Stimulated activated CD8-positive, alpha-beta memory T cell treated with anti-CD3 and anti-CD28 coated beads, Interleukin-4, amount 100 ng/mL, for 4 hours (primary cell): Measurements from ENCODE around the gene C3orf70.
"Not testable (repeated sequence)": the region's sequence is repeated elsewhere in the genome, so short reads cannot be mapped to it uniquely, and the experiment has no call there.

Experiments used
- DNase-seq, 2 donors: peaks; one replicate each; pipeline ENCODE4 v3.0.0-alpha.2; 2020; ENCODE audit warnings: low read depth in 2 of 2, low spot score in 1 of 2

C3orf70 gene

DNA sequence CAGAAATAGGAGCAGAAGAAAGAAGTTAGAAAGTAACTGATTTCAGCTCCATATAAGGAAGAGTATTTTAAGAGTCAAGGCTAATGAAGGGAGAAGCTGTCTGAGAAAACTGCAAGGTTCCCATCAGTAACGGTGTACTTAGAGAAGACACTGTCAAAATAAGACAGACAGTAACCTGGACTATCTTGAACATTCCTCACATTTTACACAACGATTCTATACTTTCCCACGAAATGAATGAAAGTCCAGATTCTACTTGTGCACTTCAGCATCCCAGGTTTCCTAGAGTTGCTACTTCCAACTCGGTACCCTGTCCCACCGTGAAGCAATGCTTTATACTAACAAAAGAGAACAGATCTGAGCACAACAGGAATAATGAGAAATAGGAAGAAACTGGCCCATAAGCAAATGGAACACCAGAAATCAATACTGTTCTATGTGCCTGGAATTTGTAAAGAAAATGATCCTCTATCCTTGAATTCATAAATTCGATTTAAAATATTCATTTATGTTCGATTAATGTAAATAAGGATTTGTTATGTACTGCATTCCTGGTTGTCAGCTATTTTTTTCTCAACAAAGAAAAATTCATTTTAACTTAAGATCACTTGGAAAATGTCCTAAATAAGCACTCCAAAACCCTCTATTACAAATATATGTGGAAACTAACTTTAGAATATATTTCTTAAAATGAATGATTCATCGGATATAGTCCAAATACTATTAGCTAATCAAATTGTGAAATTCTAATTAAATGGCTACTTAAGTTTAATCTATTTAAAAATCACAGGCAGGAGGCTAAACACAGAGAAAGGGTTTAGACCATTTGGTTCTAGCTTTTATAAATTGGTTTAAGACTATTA is 1.5 kb downstream of the C3orf70 start:
- DNase-seq, result no peak

DNA sequence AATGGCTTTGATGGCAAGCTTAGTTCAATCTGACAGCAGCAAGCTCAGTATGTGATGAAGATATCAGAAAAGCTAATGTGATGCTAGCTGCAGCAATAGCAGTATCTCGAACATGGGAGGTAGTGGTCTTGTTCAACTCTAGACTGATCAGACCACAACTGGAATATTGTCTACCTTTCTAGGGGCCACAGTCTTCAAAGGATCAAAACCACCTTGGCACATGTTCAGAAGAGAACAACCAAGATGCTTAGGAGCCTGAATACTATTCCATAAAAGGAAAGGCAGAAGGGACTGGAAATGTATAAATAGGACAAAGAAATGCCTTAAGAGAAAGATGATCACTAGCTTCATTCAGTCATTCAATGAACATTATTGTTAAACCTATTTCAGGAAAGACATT is 2.3 kb downstream of the C3orf70 start:
- no peak for DNase-seq

DNA sequence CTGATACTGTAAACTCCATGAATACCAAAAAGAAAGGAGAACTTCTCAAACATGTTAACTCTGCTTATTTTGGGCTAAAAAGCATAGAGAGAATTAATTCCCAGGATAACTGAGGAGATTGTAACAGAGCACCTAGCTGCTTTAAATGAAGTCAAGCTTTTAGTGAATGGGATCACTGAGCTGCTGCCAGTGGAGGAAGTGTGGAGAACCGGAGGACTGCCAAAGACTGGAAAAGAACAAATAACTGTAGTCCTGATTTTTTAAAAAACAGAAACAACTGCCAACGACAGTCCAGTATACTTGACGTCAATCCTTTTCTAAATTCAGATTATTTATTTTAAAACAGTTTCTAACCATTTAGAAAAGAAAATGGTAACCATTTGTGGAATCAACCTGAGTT is 3.3 kb downstream of the C3orf70 start:
- no peak for DNase-seq

DNA sequence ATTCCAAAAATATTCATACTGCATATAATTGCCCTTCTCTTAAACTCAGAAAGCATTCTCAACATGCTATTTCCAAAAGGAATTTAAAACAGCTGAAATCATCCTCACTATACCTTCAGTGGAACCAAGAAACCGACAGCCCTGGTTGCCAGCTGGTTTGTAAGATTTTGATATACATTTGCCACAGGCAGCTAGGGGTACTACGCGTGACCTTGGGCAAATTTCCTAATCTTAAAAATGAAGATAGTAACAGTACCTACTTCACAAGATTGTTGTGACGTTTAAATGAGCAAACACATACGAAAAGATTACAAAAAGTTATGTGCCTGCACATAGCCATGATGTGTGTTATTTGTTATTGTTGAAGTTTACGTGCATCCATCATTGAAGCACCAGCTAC is 7.3 kb downstream of the C3orf70 start:
- no peak for DNase-seq

DNA sequence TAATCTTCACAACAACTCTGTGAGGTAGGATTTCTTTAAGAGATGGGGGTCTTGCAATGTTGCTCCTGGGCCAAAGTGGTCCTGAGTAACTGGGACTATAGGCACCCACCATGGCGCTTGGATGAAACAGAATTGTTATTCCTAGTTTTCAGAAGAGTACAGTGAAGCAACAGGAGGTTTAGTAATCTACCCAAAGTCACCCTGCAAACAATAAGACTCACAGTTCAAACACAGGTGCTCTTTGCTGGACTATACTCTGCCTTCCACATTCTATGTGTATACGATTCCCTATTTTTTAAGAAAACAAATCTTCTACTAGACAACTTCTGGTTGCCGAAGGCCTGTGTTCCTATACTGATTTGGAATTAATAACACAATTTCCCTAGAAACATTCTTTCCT is 8.1 kb downstream of the C3orf70 start:
- DNase-seq, result no peak

DNA sequence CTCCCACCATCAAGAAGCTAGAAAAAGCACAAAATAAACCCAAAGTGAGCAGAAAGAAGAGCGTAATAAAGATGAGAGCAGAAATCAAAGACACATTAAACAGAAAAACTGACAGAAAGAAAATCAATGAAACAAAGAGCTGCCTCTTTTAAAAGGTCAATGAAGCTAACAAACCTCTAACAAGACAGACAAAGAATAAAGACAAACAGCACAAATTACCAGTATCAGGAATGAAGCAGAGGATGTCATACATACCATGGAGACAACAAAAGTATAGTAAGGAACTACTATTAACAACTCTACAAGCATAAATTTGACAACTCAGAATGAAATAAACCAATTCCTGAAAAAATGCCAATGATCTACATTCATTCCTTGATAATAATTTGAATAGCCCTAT is 15.0 kb downstream of the C3orf70 start:
- no peak for DNase-seq

DNA sequence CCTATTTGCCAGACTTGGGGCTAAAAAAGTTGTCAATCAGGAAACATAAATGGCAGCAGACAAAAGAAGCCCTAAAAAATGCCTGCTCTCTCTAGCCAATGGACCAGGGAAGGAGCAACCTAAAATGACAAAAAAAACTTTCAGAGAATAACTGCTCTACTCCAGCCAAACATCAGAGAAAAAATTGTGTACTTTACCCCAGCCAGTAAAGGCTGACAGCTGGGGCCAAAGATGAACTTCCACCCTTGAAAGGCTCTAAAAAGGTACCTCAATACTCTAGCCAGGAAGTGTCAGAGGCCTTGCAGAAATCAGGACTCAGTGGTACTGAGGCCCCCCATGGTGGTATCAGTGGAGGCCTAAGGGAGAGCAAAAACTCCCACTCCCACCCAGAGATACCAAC is 18.4 kb downstream of the C3orf70 start:
- no peak for DNase-seq

DNA sequence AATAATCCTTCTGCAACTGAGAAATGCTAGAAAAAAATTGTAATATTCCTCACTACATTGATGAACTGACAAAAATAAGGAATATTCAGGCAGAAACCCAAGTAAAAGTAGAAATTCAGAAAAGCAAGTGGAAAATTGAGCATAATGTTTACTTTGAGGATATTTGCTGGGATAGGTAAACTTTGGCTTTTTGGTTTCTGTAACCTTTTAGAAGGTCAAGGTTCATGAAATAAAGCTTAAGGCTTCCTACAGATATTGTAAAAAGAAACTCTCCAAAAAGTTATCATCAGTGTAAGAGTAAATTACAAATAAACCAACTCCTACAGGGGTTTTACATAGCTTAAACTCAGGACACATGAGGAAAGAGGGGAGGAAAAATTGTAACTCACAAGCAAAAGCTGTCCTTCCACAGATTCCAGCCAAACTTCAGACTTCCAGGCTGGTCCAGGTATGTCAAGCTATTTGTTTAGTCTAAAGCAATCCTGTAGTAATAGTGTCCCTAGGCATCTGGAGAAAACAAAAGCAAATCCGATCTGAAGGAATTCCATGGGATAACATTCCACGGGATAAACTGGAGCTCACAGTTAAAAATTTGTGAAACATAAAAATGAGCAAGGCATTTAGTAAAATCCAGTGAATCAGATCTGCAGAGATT is 21.1 kb downstream of the C3orf70 start:
- DNase-seq, result no peak

DNA sequence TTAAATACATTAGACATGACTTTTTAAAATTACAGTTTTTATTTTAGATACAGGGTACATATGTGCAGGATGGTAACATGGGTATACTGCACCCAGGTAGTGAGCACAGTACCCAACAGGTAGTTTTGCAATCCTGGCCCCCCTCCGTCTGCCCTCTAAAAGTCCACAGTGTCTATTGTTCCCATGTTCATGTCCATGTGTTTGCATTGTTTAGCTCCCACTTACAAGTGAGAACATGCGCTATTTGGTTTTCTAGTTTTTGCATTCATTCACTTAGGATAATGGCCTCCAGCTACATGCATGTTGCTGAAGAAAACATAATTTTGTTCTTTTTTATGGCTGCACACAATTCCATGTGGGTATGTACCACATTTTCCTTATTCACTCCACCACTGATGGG is 23.8 kb downstream of the C3orf70 start:
- no peak for DNase-seq

DNA sequence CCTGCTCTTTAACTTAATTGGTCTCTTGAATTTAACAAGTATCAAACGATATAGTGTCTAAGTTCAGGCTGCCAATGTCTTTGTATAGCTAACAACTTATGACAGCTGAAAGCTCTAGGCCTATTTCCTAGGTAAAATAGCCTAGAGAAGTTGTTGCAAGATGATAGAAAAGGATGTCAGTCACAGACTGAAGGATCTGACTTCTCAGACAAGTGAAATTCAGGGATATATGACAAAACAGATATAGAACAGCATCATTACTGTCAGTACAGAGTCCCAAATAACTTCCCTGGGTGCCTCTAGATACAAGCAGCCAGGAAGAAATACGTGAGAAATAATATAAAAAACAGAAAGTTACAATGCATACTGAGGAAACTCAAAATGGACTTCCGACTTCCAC is 26.7 kb downstream of the C3orf70 start:
- no peak for DNase-seq

DNA sequence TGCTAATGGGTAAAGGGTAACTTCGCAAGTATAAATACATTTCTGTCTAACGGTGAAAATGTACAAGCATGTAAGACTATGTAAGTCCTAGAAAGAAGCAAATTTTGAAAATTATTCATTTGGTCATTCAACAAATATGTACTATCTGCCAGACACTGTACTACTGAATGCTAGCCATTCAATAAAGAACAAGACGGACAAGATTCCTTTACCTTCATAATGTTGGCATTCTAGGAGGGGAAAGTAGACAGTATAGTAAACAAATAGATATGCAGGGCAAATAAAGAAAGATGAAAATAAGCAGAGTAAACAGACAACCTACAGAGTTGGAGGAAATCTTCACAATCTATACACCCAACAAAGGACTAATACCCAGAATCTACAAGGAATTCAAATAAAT is 32.7 kb downstream of the C3orf70 start:
- no peak for DNase-seq

DNA sequence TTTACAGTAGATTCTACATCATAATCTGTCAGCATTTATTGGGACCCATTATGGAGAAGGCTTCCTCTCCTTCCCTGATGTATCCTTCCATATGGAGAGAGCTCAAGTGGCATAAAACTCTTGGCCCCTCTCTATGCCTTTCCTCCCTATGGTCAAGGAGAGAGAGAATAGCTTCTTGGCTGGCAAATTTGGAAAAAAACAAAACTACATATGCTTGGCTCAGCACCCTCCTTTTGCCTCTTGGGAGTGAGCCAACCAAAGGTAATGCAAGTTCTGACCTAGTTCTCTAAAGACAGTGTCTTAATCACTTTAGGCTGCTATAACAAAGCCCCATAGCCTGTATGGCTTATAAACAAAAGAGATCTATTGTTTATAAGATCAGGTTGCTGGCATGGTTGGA is 37.5 kb downstream of the C3orf70 start:
- DNase-seq, result no peak

DNA sequence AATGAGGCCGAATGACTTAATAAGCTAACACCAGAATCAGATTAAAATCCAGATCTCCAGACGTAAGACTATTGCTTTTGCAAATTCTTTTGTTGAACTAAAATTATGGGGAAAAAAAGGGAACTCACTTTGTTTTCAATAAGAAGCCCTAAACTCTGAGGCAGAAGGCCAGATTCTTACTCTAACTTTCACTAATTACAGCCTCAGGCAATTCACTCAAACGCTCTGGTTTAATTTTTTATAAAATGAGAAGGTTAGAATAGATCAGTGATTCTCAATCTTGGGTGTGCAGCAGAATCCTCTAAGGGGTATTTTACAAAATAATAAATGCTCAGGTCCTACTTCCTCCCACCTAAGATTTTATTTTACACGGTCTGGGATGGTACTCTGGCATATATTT is 38.1 kb downstream of the C3orf70 start:
- no peak for DNase-seq

DNA sequence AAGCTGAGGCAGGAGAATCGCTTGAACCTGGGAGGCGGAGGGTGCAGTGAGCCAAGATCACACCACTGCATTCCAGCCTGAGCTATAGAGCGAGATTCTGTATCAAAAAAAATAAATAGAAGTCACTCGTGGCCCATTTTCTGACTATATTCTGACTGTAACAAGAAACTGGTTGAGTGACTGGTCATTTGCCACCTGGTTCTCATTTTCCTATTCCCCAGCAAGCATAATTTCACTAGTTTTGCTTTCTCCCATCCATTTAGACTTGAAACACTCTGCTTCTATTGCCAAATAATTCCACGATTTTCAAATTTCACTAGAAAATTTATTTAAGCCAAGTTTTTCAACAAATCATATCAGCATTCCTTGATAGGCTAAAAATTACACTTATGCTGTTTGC is 40.7 kb downstream of the C3orf70 start:
- DNase-seq, result no peak

DNA sequence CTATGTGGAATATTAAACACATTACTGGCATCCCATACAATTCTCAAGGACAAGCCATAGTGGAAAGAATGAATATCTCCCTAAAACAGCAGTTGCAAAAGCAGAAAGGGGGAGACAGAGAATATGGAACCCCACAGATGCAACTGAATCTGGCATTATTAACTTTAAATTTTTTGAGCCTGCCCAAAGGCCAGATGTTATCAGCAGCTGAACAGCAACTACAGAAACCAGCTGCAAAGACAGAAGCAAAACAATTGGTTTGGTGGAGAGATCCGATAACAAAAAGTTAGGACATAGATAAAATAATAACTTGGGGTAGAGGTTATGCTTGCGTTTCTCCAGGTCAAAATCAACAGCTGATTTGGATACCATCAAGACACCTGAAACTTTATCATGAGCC is 43.8 kb downstream of the C3orf70 start:
- DNase-seq, result not testable (repeated sequence)

DNA sequence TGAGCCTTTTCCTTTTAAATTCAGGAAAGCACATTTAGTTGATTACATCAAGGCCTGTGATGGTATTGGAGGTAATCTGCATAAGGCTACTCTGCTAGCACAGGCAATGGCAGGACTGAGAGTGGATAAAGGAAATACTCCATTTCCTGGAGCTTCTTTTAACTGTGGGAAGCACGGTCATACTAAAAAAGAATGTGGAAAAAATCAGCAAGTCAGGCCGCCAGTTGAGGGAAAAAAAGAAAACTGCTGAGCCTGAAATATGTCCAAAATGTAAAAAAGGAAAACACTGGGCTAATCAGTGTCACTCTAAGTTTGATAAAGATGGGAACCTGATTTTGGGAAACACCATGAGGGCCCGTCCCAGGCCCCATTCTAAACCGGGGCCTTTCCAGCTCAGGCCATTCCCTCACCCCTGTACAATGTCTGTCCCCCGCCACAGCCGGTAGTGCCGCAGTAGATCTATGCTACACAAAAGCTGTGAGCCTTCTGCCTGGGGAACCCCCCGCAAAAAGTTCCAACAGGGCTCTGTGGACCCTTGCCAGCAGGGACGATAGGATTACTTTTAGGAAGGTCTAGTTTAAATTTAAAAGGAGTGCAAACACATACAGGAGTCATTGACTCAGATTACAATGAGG is 46.5 kb downstream of the C3orf70 start:
- DNase-seq, result not testable (repeated sequence)

DNA sequence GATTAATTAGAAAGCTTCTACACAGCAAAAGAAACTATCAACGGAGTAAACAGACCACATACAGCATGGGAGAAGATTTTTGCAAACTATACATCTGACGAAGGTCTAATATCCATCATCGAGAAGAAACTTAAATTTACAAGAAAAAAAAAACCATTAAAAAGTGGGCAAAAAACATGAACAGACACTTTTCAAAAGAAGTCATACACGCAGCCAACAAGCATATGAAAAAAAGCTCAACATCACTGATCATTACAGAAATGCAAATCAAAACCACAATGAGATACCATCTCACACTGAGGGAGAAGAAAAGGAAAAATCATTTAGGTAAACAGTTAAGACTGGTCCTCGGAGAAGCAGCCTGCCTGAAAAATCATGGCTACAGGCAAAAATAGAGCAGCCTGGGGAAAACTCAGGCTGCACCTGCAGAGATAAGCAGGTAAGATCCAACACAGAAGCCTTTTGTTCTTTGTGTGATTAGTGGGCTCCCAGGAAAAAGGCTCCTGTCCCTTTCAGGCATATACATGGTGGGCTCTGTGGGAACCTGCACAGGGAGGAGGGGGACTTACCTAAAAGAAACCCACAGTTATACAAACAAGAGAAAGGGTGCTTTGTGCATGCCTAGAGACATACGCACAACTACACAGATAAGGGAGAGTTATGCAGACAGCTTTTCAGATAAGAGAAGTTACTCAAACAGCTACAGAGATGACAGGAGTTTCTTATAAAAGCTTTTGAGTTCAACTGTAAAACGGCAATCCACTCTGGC is 49.3 kb downstream of the C3orf70 start:
- no peak for DNase-seq

DNA sequence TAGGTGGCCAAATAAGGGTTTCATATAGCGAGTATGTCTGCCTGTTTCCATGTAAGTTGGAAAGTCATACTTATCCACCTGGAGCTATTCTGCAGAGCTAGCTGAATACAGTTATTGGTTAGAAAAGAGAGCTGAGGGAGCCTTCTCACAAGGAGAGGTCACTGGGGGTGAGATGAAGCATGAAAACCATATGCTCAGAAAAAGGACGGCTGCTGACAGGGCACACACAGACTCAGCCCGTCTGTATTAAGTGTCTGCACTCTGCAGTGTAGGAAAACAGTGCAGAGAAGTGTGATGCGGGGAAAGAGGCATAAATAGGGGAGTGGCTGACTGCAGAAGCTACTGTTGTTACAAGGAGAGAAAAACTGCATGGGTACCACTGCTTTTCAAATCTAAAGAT is 58.2 kb downstream of the C3orf70 start:
- no peak for DNase-seq

DNA sequence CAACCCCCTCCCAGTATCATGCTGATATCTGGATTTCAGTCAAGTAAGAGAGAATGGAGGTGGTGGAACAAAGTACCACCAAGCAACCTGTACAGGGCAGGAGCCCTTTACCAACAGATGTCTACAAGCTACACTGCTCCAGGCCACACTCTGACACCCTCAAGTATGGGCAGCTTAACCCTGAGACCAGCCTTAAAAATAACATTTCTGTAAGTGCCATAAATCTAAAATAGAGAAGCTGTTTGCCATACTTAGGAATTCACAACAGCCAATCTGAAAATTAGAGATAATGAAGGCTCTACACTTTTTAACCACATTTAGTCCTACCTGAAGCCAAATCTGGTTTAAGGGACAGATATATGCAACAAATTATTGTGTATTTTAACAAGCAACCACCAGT is 59.7 kb downstream of the C3orf70 start:
- DNase-seq, result no peak

DNA sequence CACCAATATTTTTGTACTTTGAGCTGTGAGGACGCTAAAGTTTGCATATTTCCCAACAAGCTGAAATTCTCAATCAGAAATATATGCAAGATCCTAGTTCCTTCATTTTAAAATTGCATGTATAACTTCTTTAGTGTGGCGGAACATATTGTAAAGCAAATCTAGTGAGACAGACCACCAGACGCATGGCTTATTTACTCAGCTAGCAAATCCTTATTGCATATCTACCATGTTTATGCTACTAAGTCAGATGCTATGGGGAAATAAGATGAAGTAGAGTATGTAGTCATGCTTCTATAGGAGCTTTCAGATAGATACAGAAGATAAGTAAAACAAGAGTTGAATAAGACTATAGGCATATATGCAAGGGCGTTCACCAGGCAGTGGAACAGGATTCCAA is 62.0 kb downstream of the C3orf70 start:
- no peak for DNase-seq

DNA sequence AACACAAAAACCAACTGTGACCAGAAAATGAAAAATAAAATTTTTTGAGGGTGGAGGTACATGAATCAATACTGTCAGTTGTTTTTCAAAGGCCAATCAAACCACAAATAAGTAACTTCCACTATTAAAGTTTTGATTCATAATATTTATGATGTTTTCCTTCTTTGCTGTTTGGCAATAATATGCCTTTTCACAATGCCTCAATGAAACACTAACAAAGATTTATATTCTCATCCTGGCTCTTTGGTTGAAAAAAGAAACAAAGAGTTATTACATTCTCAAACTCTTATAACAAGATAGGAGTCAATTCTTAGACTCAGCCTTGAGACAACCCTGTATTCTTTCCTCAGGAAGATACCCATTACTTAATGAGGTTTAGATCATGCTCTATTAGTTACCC is 63.1 kb downstream of the C3orf70 start:
- DNase-seq, result no peak

DNA sequence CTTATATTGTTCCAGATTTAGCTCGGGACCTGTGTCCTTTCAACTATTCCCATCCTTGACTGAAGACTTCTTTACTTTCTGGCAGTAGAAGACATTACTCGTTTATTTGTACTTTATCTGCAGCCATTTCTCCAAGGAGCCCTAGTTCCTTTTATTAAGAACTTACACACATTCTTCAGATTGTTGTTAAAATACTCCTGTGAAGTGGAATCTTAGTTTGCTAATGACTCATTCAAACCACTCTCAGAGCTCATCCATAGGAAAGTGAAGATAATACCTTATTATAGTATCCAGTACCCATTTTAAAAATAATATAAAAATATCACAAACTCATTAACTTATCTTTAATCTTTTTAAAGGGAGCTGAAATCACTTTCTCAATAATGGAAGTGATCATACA is 63.5 kb downstream of the C3orf70 start:
- no peak for DNase-seq
